K562 (cell line): ENCODE data around the gene MEF2C. TPM values are rescaled to one million over a fixed set of nuclear protein-coding genes. Genes with fewer than 3 reads are reported as not detected.

Experiments used
- CBFB ChIP-seq: sonication (generic); formaldehyde crosslinking; IDR thresholded peaks from 2 replicates; pipeline ENCODE4 v1.4.0; 2020; ENCODE audit warnings: mild to moderate bottlenecking, missing genetic modification reagents
- CBX8 ChIP-seq: fragments of 200-600 bp; sonication (generic); IDR thresholded peaks from 2 replicates; pipeline ENCODE4 v1.6.1; 2012; ENCODE audit warnings: borderline replicate concordance, mixed run types, low read depth, mild to moderate bottlenecking, moderate library complexity, mixed read lengths, low read length, control low read depth, inconsistent platforms; ENCODE audit not compliant: poor library complexity, severe bottlenecking; ENCODE audit errors: extremely low read depth
- HOXB6 ChIP-seq: fragments of 250-450 bp; sonication (Bioruptor Pico); IDR thresholded peaks from 2 replicates; pipeline ENCODE4 v1.5.1; 2022; ENCODE audit warnings: mild to moderate bottlenecking, borderline replicate concordance
- KDM2B ChIP-seq: fragments of 250-450 bp; sonication (Bioruptor Pico); IDR thresholded peaks from 2 replicates; pipeline ENCODE4 v1.8.0; 2021; ENCODE audit warnings: mild to moderate bottlenecking, moderate library complexity
- PRMT5 ChIP-seq: sonication (generic); formaldehyde crosslinking; IDR thresholded peaks from 2 replicates; pipeline ENCODE4 v1.5.0; 2020; ENCODE audit warnings: missing genetic modification reagents
- ZFP36 ChIP-seq: fragments of 150-350 bp; IDR thresholded peaks from 2 replicates; pipeline ENCODE4 v1.6.1; 2018; ENCODE audit warnings: low read length, low read depth; ENCODE audit not compliant: partially characterized antibody
- polyA plus RNA-seq, 8 experiments: library from polyadenylated mRNA; depleted of rRNA in 4 of 8; stranded (reverse) in 5 of 8; unstranded in 3 of 8; fragments of >200 nt; fragmentation: Nextera tagmentation in 2 of 8; fragmentation: Illumina TruSeq in 1 of 8; extraction: Ambion mirVana in 2 of 8; extraction: Trizol in 1 of 8; gene quantifications; 2 replicates each; pipeline versions ENCODE4 v1.2.1 to v1.2.3, GENCODE V29; 2011 to 2014; ENCODE audit warnings: inconsistent platforms in 1 of 8, missing spikeins in 1 of 8
- total RNA-seq, 7 experiments: library from RNA; depleted of rRNA in 6 of 7; stranded (reverse); fragments of >200 nt in 6 of 7; fragmentation: Illumina TruSeq in 2 of 7; extraction: Trizol in 2 of 7; gene quantifications; 2 replicates each; pipeline versions ENCODE4 v1.2.1 to v1.2.3, GENCODE V29; 2011 to 2021; ENCODE audit warnings: low replicate concordance in 1 of 7
- TF ChIP-seq, protein P1 (sequence below), 2 experiments: fragments of 450-650 bp; IDR thresholded peaks; 2 replicates each; pipeline ENCODE4 v1.6.1; 2016
- TF ChIP-seq, protein P2 (sequence below): fragments of 200-800 bp; sonication (Bioruptor generic); IDR thresholded peaks from 2 replicates; pipeline ENCODE4 v1.6.1; 2016; ENCODE audit warnings: missing genetic modification characterization, missing compliant biosample characterization
- TF ChIP-seq, protein P3 (sequence below): fragments of 250-450 bp; sonication (Bioruptor Pico); IDR thresholded peaks from 2 replicates; pipeline ENCODE4 v1.5.0; 2021

Gene MEF2C
- total and polyA plus RNA-seq, 9 of the 15 experiments (the other 6 are each of a cell fraction or from before 2014, with no cell fraction given): 25.1 to 67.8 (median 58.3) TPM

DNA sequence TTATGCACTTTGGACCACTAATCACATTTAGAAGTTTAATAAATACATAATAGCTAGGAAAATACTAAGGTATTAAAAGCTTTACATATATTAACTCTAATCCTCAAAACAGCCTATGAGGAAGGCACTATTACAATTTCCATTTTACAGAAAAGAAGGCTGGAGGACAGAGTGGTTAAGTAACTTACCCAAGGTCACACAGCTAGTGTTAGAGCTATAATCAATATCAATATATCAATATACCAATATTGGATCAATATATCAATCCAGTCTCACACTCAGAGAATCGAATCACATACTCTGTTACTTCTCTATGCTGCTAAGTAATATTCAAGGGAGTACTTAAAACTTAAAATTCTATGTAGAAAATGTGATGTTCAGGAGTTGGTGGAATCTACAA lies 45.2 kb downstream of the MEF2C start (continued):
- TF ChIP-seq ZFP36 (peak; percentile 59), KDM2B (CRISPR knock-in tag) (no peak), HOXB6 (no peak), PRMT5 (CRISPR knock-in tag) (no peak), CBX8 (no peak), CBFB (CRISPR knock-in tag) (no peak)
- TF ChIP-seq, protein P1, sequence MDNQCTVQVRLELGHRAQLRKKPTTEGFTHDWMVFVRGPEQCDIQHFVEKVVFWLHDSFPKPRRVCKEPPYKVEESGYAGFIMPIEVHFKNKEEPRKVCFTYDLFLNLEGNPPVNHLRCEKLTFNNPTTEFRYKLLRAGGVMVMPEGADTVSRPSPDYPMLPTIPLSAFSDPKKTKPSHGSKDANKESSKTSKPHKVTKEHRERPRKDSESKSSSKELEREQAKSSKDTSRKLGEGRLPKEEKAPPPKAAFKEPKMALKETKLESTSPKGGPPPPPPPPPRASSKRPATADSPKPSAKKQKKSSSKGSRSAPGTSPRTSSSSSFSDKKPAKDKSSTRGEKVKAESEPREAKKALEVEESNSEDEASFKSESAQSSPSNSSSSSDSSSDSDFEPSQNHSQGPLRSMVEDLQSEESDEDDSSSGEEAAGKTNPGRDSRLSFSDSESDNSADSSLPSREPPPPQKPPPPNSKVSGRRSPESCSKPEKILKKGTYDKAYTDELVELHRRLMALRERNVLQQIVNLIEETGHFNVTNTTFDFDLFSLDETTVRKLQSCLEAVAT (IDR thresholded peaks at IDR 0.05): no peak
- TF ChIP-seq, protein P2, sequence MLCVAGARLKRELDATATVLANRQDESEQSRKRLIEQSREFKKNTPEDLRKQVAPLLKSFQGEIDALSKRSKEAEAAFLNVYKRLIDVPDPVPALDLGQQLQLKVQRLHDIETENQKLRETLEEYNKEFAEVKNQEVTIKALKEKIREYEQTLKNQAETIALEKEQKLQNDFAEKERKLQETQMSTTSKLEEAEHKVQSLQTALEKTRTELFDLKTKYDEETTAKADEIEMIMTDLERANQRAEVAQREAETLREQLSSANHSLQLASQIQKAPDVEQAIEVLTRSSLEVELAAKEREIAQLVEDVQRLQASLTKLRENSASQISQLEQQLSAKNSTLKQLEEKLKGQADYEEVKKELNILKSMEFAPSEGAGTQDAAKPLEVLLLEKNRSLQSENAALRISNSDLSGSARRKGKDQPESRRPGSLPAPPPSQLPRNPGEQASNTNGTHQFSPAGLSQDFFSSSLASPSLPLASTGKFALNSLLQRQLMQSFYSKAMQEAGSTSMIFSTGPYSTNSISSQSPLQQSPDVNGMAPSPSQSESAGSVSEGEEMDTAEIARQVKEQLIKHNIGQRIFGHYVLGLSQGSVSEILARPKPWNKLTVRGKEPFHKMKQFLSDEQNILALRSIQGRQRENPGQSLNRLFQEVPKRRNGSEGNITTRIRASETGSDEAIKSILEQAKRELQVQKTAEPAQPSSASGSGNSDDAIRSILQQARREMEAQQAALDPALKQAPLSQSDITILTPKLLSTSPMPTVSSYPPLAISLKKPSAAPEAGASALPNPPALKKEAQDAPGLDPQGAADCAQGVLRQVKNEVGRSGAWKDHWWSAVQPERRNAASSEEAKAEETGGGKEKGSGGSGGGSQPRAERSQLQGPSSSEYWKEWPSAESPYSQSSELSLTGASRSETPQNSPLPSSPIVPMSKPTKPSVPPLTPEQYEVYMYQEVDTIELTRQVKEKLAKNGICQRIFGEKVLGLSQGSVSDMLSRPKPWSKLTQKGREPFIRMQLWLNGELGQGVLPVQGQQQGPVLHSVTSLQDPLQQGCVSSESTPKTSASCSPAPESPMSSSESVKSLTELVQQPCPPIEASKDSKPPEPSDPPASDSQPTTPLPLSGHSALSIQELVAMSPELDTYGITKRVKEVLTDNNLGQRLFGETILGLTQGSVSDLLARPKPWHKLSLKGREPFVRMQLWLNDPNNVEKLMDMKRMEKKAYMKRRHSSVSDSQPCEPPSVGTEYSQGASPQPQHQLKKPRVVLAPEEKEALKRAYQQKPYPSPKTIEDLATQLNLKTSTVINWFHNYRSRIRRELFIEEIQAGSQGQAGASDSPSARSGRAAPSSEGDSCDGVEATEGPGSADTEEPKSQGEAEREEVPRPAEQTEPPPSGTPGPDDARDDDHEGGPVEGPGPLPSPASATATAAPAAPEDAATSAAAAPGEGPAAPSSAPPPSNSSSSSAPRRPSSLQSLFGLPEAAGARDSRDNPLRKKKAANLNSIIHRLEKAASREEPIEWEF (CRISPR knock-in tag): peak; percentile 98
- TF ChIP-seq, protein P3, sequence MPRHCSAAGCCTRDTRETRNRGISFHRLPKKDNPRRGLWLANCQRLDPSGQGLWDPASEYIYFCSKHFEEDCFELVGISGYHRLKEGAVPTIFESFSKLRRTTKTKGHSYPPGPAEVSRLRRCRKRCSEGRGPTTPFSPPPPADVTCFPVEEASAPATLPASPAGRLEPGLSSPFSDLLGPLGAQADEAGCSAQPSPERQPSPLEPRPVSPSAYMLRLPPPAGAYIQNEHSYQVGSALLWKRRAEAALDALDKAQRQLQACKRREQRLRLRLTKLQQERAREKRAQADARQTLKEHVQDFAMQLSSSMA (CRISPR knock-in tag): no peak
